Caco-2 (cell line): ENCODE data around the gene NME1. TPM values are rescaled to one million over a fixed set of nuclear protein-coding genes. Genes with fewer than 3 reads are reported as not detected.
A peak's percentile ranks its signal among the peaks of the same experiment; 100 is the strongest.

Source experiments
- BruUV-seq: library from RNA; stranded (reverse); fragments of 400-500 nt; replicated peaks from 2 replicates; lab custom pipeline; 2021; lab: Mats Ljungman, UMichigan
- CTCF ChIA-PET: fragments of 300-600 bp; sonication (Branson Sonifier 250); formaldehyde crosslinking; loops from one replicate; lab custom pipeline; 2022; ENCODE audit warnings: antibody characterized with exemption; lab: Charles Lee
- POLR2A ChIA-PET: fragments of 300-600 bp; sonication (Branson Sonifier 250); formaldehyde crosslinking; loops from one replicate; lab custom pipeline; 2022; ENCODE audit warnings: antibody characterized with exemption; lab: Charles Lee
- DNase-seq, 2 experiments: peaks; one replicate each; pipeline versions ENCODE4 v3.0.0 to v3.0.0-alpha.2; 2020 to 2022
- H3K27me3 ChIP-seq: replicated peaks from 2 replicates; pipeline ENCODE4 v1.6.0; 2011; ENCODE audit warnings: low read length; ENCODE audit not compliant: control insufficient read depth, insufficient read depth
- H3K36me3 ChIP-seq: 2 replicates; pipeline ENCODE4 v1.5.1; 2011; ENCODE audit warnings: low read length; ENCODE audit not compliant: control insufficient read depth, insufficient read depth
- H3K4me1 ChIP-seq: fragments of 250-450 bp; sonication (Bioruptor Pico); 2 replicates; pipeline ENCODE4 v1.5.1; 2020; ENCODE audit warnings: mild to moderate bottlenecking
- H3K4me3 ChIP-seq: 2 replicates; pipeline ENCODE4 v1.5.1; 2011; ENCODE audit warnings: low read depth, mild to moderate bottlenecking, control low read depth, low read length
- H3K9me3 ChIP-seq: fragments of 250-450 bp; sonication (Bioruptor Pico); 2 replicates; pipeline ENCODE4 v1.5.1; 2020; ENCODE audit warnings: mild to moderate bottlenecking, moderate library complexity
- H3K27ac Mint-ChIP-seq: one replicate; pipeline ENCODE4 v1.8.0; 2022; ENCODE audit warnings: mixed read lengths; ENCODE audit not compliant: unreplicated experiment
- H3K27me3 Mint-ChIP-seq: one replicate; pipeline ENCODE4 v1.8.0; 2022; ENCODE audit warnings: mixed read lengths; ENCODE audit not compliant: insufficient read depth, unreplicated experiment
- H3K36me3 Mint-ChIP-seq: one replicate; pipeline ENCODE4 v1.8.0; 2022; ENCODE audit warnings: mild to moderate bottlenecking, mixed read lengths; ENCODE audit not compliant: insufficient read depth, unreplicated experiment
- H3K4me1 Mint-ChIP-seq: one replicate; pipeline ENCODE4 v1.8.0; 2022; ENCODE audit warnings: low read depth, mixed read lengths; ENCODE audit not compliant: unreplicated experiment
- H3K4me3 Mint-ChIP-seq: one replicate; pipeline ENCODE4 v1.8.0; 2022; ENCODE audit warnings: mild to moderate bottlenecking, moderate library complexity, mixed read lengths; ENCODE audit not compliant: unreplicated experiment
- H3K9me3 Mint-ChIP-seq: one replicate; pipeline ENCODE4 v1.8.0; 2022; ENCODE audit warnings: mixed read lengths; ENCODE audit not compliant: unreplicated experiment
- intact Hi-C: fragments of 100-400 bp; cut with micrococcal nuclease; formaldehyde crosslinking; loops from one replicate; pipeline ENCODE4 v1.10.0; 2022; ENCODE audit not compliant: unreplicated experiment
- total RNA-seq: library from RNA; stranded (reverse); gene quantifications from 2 replicates; pipeline ENCODE4 v1.2.3, GENCODE V29; 2022
- TF ChIP-seq, protein P1 (sequence below), 2 experiments: fragments of 200-600 bp in 1 of 2; IDR thresholded peaks; 1 replicate in 1 of 2; 2 replicates in 1 of 2; pipeline versions ENCODE4 v1.5.1 to v1.8.0; 2011 to 2022; ENCODE audit warnings: antibody characterized with exemption in 1 of 2, control low read depth in 1 of 2, inconsistent platforms in 1 of 2, low read depth in 1 of 2, low read length in 1 of 2, mild to moderate bottlenecking in 1 of 2, moderate library complexity in 1 of 2; ENCODE audit not compliant: insufficient read depth in 1 of 2, severe bottlenecking in 1 of 2, unreplicated experiment in 1 of 2

Gene NME1
- total RNA-seq, 1 experiment from 2014 or later: 278 TPM

GRCh38 chr17:51135956-51136355 is 17.4 kb upstream of the NME1 start:
- H3K4me1 Mint-ChIP-seq: peaks cover 16% of the 10 kb centered on the region
- ChIA-PET POLR2A (interaction anchor here (0.6 kb wide), 1 partner anchor 139 kb away, joined by 3 read pairs; no protein-coding TSS in a partner anchor), CTCF (no interaction called here)
- no peak overlapping the region for H3K27ac Mint-ChIP-seq
- no peaks in the 10 kb centered on the region for H3K36me3 Mint-ChIP-seq
- TF ChIP-seq, protein P1, sequence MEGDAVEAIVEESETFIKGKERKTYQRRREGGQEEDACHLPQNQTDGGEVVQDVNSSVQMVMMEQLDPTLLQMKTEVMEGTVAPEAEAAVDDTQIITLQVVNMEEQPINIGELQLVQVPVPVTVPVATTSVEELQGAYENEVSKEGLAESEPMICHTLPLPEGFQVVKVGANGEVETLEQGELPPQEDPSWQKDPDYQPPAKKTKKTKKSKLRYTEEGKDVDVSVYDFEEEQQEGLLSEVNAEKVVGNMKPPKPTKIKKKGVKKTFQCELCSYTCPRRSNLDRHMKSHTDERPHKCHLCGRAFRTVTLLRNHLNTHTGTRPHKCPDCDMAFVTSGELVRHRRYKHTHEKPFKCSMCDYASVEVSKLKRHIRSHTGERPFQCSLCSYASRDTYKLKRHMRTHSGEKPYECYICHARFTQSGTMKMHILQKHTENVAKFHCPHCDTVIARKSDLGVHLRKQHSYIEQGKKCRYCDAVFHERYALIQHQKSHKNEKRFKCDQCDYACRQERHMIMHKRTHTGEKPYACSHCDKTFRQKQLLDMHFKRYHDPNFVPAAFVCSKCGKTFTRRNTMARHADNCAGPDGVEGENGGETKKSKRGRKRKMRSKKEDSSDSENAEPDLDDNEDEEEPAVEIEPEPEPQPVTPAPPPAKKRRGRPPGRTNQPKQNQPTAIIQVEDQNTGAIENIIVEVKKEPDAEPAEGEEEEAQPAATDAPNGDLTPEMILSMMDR (IDR thresholded peaks at IDR 0.05; ENCODE audit: insufficient read depth in 1 of 2, low read depth in 1 of 2, low read length in 1 of 2, severe bottlenecking in 1 of 2, unreplicated experiment in 1 of 2): no peak
- H3K4me3 Mint-ChIP-seq: no peak overlapping the region
- intact Hi-C loops: no loop called here
- DNase-seq: no peak
- Histone ChIP-seq H3K27me3 (no peaks in the 10 kb centered on the region), H3K4me1 (peaks cover 23% of the 10 kb centered on the region), H3K36me3 (no peaks in the 10 kb centered on the region), H3K9me3 (no peaks in the 10 kb centered on the region), H3K4me3 (no peak overlapping the region)
- no peaks in the 10 kb centered on the region for H3K9me3 Mint-ChIP-seq
- no TSS peak for BruUV-seq
- no peaks in the 10 kb centered on the region for H3K27me3 Mint-ChIP-seq

GRCh38 chr17:51142597-51142996 is 10.8 kb upstream of the NME1 start:
- BruUV-seq: no TSS peak
- no peaks in the 10 kb centered on the region for H3K9me3 ChIP-seq
- no peak overlapping the region for H3K4me3 ChIP-seq
- H3K36me3 ChIP-seq: no peaks in the 10 kb centered on the region
- no peaks in the 10 kb centered on the region for H3K9me3 Mint-ChIP-seq
- H3K36me3 Mint-ChIP-seq: no peaks in the 10 kb centered on the region
- H3K4me3 Mint-ChIP-seq: no peak overlapping the region
- no peaks in the 10 kb centered on the region for H3K27me3 Mint-ChIP-seq
- TF ChIP-seq, protein P1 (IDR thresholded peaks at IDR 0.05; ENCODE audit: insufficient read depth in 1 of 2, low read depth in 1 of 2, low read length in 1 of 2, severe bottlenecking in 1 of 2, unreplicated experiment in 1 of 2): no peak
- peaks cover 13% of the 10 kb centered on the region; the same call in 1 of the 2 replicates for H3K4me1 ChIP-seq
- H3K4me1 Mint-ChIP-seq: peaks cover 34% of the 10 kb centered on the region
- no peak overlapping the region for H3K27ac Mint-ChIP-seq
- no peaks in the 10 kb centered on the region for H3K27me3 ChIP-seq
- CTCF ChIA-PET: no interaction called here
- DNase-seq: no peak
- intact Hi-C loops: no loop called here
- POLR2A ChIA-PET: interaction anchor here (0.6 kb wide), 1 partner anchor 147 kb away, joined by 3 read pairs; no protein-coding TSS in a partner anchor

GRCh38 chr17:51144266-51145022 is 8.9 kb upstream of the NME1 start:
- Histone ChIP-seq H3K4me3 (no peak overlapping the region), H3K27me3 (no peaks in the 10 kb centered on the region), H3K36me3 (no peaks in the 10 kb centered on the region), H3K9me3 (no peaks in the 10 kb centered on the region), H3K4me1 (peaks cover 13% of the 10 kb centered on the region; the same call in 1 of the 2 replicates)
- H3K4me1 Mint-ChIP-seq: peaks cover 36% of the 10 kb centered on the region
- peak overlapping the region; percentile 24 for H3K27ac Mint-ChIP-seq
- no peaks in the 10 kb centered on the region for H3K36me3 Mint-ChIP-seq
- ChIA-PET CTCF (no interaction called here), POLR2A (no interaction called here)
- H3K9me3 Mint-ChIP-seq: no peaks in the 10 kb centered on the region
- intact Hi-C loops: no loop called here
- BruUV-seq: no TSS peak
- DNase-seq: no peak
- TF ChIP-seq, protein P1 (IDR thresholded peaks at IDR 0.05; ENCODE audit: insufficient read depth in 1 of 2, low read depth in 1 of 2, low read length in 1 of 2, severe bottlenecking in 1 of 2, unreplicated experiment in 1 of 2): no peak
- no peaks in the 10 kb centered on the region for H3K27me3 Mint-ChIP-seq
- no peak overlapping the region for H3K4me3 Mint-ChIP-seq
